GM10248 (cell line): ENCODE measurements around the gene CHN1.

Experiments
- CTCF ChIA-PET: fragments of 300-600 bp; sonication (Branson Sonifier 250); formaldehyde crosslinking; extraction: SDS; loops from one replicate; lab custom pipeline; 2021; ENCODE audit warnings: antibody characterized with exemption; lab: Yijun Ruan, JAX
- POLR2A ChIA-PET: fragments of 350-650 bp; sonication (Branson Sonifier 250); formaldehyde crosslinking; extraction: SDS; loops from one replicate; lab custom pipeline; 2020; ENCODE audit warnings: antibody characterized with exemption; lab: Yijun Ruan, JAX
- DNase-seq: peaks from one replicate; pipeline ENCODE4 v3.0.0; 2012; ENCODE audit errors: extremely low spot score
- CTCF ChIP-seq: IDR thresholded peaks from 2 replicates; pipeline ENCODE4 v1.5.1; 2012; ENCODE audit warnings: mild to moderate bottlenecking, low read depth; ENCODE audit errors: extremely low read depth, missing control alignments, control extremely low read depth

The CHN1 gene

GRCh38 chr2:174914853-174915760 is 90.1 kb downstream of the CHN1 start:
- CTCF ChIA-PET, result interaction anchor here (1.0 to 1.3 kb wide), 2 partner anchors 10 to 29 kb away, joined by 3 read pairs; no protein-coding TSS in a partner anchor
- no peak for TF ChIP-seq CTCF
- POLR2A ChIA-PET, result no interaction called here
- DNase-seq, result no peak

GRCh38 chr2:174908284-174908683 is 96.9 kb downstream of the CHN1 start:
- no peak for DNase-seq
- CTCF ChIA-PET, result interaction anchor here (1.3 to 1.5 kb wide), 2 partner anchors 10 to 35 kb away, joined by 3 read pairs; no protein-coding TSS in a partner anchor
- POLR2A ChIA-PET, result no interaction called here
- TF ChIP-seq CTCF, result no peak

GRCh38 chr2:174903264-174903556 is 102.0 kb downstream of the CHN1 start:
- DNase-seq, result no peak
- POLR2A ChIA-PET, result no interaction called here

GRCh38 chr2:174902506-174903263 is 102.5 kb downstream of the CHN1 start:
- DNase-seq, result no peak
- POLR2A ChIA-PET, result no interaction called here
- TF ChIP-seq CTCF, result no peak
- CTCF ChIA-PET, result no interaction called here

More at GRCh38 chr2:174903264-174903556, 102.0 kb downstream of the CHN1 start:
- TF ChIP-seq CTCF, result no peak
- CTCF ChIA-PET, result no interaction called here

GRCh38 chr2:174901075-174901474 is 104.1 kb downstream of the CHN1 start:
- DNase-seq, result no peak
- POLR2A ChIA-PET, result no interaction called here
- no peak for TF ChIP-seq CTCF
- CTCF ChIA-PET, result interaction anchor here (0.8 to 1.0 kb wide), 2 partner anchors 16 to 36 kb away, joined by 3 read pairs; no protein-coding TSS in a partner anchor

- CTCF ChIA-PET, result interaction anchor here (1.1 to 1.2 kb wide), 2 partner anchors 11 to 22 kb away, joined by 3 read pairs; no protein-coding TSS in a partner anchor
- POLR2A ChIA-PET, result no interaction called here
- no peak for DNase-seq
- TF ChIP-seq CTCF, result no peak
Observed at GRCh38 chr2:174897286-174897685, 107.9 kb downstream of the CHN1 start.
